8988T (cell line): ENCODE measurements around the gene ZC3H7B.
"Not testable (repeated sequence)": the region's sequence is repeated elsewhere in the genome, so short reads cannot be mapped to it uniquely, and the experiment has no call there.

Experiments
- DNase-seq: peaks from one replicate; pipeline ENCODE4 v3.0.0; 2011

The ZC3H7B gene

GRCh38 chr22:41301085-41302020 is at the start of gene ZC3H7B:
Gene ZC3H7B (plus strand): TSS chr22:41301525. CDS start chr22:41320661, 19,136 bp downstream.
- peak; percentile 96 for DNase-seq

- DNase-seq: no peak
Measured at GRCh38 chr22:41252365-41252764, 49.0 kb upstream of the ZC3H7B start.

GRCh38 chr22:41254230-41254629 is 47.1 kb upstream of the ZC3H7B start:
- DNase-seq: no peak

GRCh38 chr22:41256254-41257253 is 44.8 kb upstream of the ZC3H7B start:
- no peak for DNase-seq

- DNase-seq: no peak
Measured at GRCh38 chr22:41257696-41258095, 43.6 kb upstream of the ZC3H7B start.

- DNase-seq: not testable (repeated sequence)
Measured at GRCh38 chr22:41259756-41260155, 41.6 kb upstream of the ZC3H7B start.

- no peak for DNase-seq
Measured at GRCh38 chr22:41260871-41261270, 40.5 kb upstream of the ZC3H7B start.

- no peak for DNase-seq
Measured at GRCh38 chr22:41261541-41262249, 39.6 kb upstream of the ZC3H7B start.

- DNase-seq: no peak
Measured at GRCh38 chr22:41262250-41262765, 39.0 kb upstream of the ZC3H7B start.

GRCh38 chr22:41263704-41264103 is 37.6 kb upstream of the ZC3H7B start:
- DNase-seq: no peak

- no peak for DNase-seq
Measured at GRCh38 chr22:41264408-41264941, 36.9 kb upstream of the ZC3H7B start.

GRCh38 chr22:41267958-41268357 is 33.4 kb upstream of the ZC3H7B start:
- no peak for DNase-seq

- DNase-seq: no peak
Measured at GRCh38 chr22:41271787-41272186, 29.5 kb upstream of the ZC3H7B start.

GRCh38 chr22:41273128-41273527 is 28.2 kb upstream of the ZC3H7B start:
- no peak for DNase-seq

- no peak for DNase-seq
Measured at GRCh38 chr22:41274856-41275255, 26.5 kb upstream of the ZC3H7B start.

- no peak for DNase-seq
Measured at GRCh38 chr22:41280065-41280464, 21.3 kb upstream of the ZC3H7B start.

- DNase-seq: no peak
Measured at GRCh38 chr22:41280854-41281253, 20.5 kb upstream of the ZC3H7B start.

GRCh38 chr22:41284465-41284864 is 16.9 kb upstream of the ZC3H7B start:
- no peak for DNase-seq

- DNase-seq: no peak
Measured at GRCh38 chr22:41285441-41285819, 15.9 kb upstream of the ZC3H7B start.

GRCh38 chr22:41285820-41286638 is 15.3 kb upstream of the ZC3H7B start, which contains the start of gene RANGAP1:
Gene RANGAP1 (minus strand): TSS chr22:41286187. CDS start chr22:41281044, 5,143 bp downstream.
- DNase-seq: peak; percentile 72

- no peak for DNase-seq
Measured at GRCh38 chr22:41286639-41287091, 14.7 kb upstream of the ZC3H7B start.
